K562 (cell line): ENCODE measurements around the gene KIRREL1.
A peak's percentile ranks its signal among the peaks of the same experiment; 100 is the strongest.

Source experiments
- CTCF ChIP-seq, 3 experiments: IDR thresholded peaks in 2 of 3; conservative IDR thresholded peaks in 1 of 3; 2 replicates each; pipeline ENCODE4 v1.5.1; 2011 to 2012; ENCODE audit warnings: low read length in 3 of 3, mild to moderate bottlenecking in 3 of 3, control low read depth in 2 of 3, improper control_type of control experiment in 1 of 3, inconsistent platforms in 1 of 3, low read depth in 1 of 3, mixed read lengths in 1 of 3, moderate library complexity in 1 of 3; ENCODE audit not compliant: insufficient read depth in 2 of 3
- KDM4B ChIP-seq, 2 experiments: fragments of 450-650 bp in 1 of 2; sonication (generic) in 1 of 2; IDR thresholded peaks; 2 replicates each; pipeline ENCODE4 v1.6.1; 2016 to 2017; ENCODE audit warnings: borderline replicate concordance in 2 of 2, antibody characterized with exemption in 1 of 2, low read depth in 1 of 2, mild to moderate bottlenecking in 1 of 2
- RAD21 ChIP-seq, 2 experiments: fragments of 250-450 bp in 1 of 2; fragments of 450-650 bp in 1 of 2; sonication (Bioruptor Pico) in 1 of 2; formaldehyde crosslinking in 1 of 2; IDR thresholded peaks in 1 of 2; conservative IDR thresholded peaks in 1 of 2; 2 replicates each; pipeline versions ENCODE4 v1.4.0 to v1.8.0; 2020 to 2022; ENCODE audit warnings: mild to moderate bottlenecking in 2 of 2, moderate library complexity in 1 of 2

GRCh38 chr1:157992031-157992832 lies 1.2 kb upstream of the KIRREL1 start:
- peak; percentile 81 to 88 (median 86) for TF ChIP-seq CTCF (IDR thresholded peaks at IDR 0.05 in 2 of 3, conservative IDR thresholded peaks at IDR 0.05 in 1 of 3; ENCODE audit: insufficient read depth in 2 of 3, low read depth in 1 of 3, low read length in 3 of 3)
- peak; percentile 80 to 87 for TF ChIP-seq RAD21 (CRISPR knock-in tag; conservative IDR thresholded peaks at IDR 0.05 in 1 of 2, IDR thresholded peaks at IDR 0.05 in 1 of 2)
- no peak for TF ChIP-seq KDM4B (IDR thresholded peaks at IDR 0.05; ENCODE audit: borderline replicate concordance in 2 of 2, low read depth in 1 of 2)
